OCI-LY1 (cell line): ENCODE measurements around the gene CPXM1.

Experiments
- H2AFZ ChIP-seq: fragments of 200-600 bp; sonication (generic), shearing (Covaris generic); 2 replicates; pipeline ENCODE4 v1.6.0; 2014; ENCODE audit warnings: antibody characterized with exemption, mild to moderate bottlenecking, low read length
- H3F3A ChIP-seq: fragments of 200-600 bp; sonication (generic), shearing (Covaris generic); 2 replicates; pipeline ENCODE4 v1.6.0; 2014; ENCODE audit warnings: mild to moderate bottlenecking, antibody characterized with exemption, low read length, moderate library complexity; ENCODE audit not compliant: insufficient read depth
- H3K27ac ChIP-seq: fragments of 200-600 bp; sonication (generic); 2 replicates; pipeline ENCODE4 v1.5.1; 2014; ENCODE audit warnings: low read length, mixed run types, mild to moderate bottlenecking, low read depth; ENCODE audit not compliant: poor library complexity, severe bottlenecking
- H3K27me3 ChIP-seq: fragments of 200-600 bp; sonication (generic); 2 replicates; pipeline ENCODE4 v1.6.0; 2014; ENCODE audit warnings: antibody characterized with exemption, mild to moderate bottlenecking, low read length, moderate library complexity; ENCODE audit not compliant: insufficient read depth
- H3K36me3 ChIP-seq: fragments of 200-600 bp; sonication (generic); 2 replicates; pipeline ENCODE4 v1.6.1; 2014; ENCODE audit warnings: mild to moderate bottlenecking, antibody characterized with exemption, low read length, moderate library complexity, mixed read lengths; ENCODE audit not compliant: insufficient read depth
- H3K4me1 ChIP-seq: fragments of 200-600 bp; sonication (generic); 2 replicates; pipeline ENCODE4 v1.5.1; 2014; ENCODE audit warnings: mild to moderate bottlenecking, low read length, moderate library complexity; ENCODE audit not compliant: insufficient read depth, severe bottlenecking
- H3K4me2 ChIP-seq: fragments of 200-600 bp; sonication (generic), shearing (Covaris generic); 2 replicates; pipeline ENCODE4 v1.6.1; 2014; ENCODE audit warnings: low read length
- H3K4me3 ChIP-seq: fragments of 200-600 bp; sonication (generic); 2 replicates; pipeline ENCODE4 v1.5.1; 2014; ENCODE audit warnings: low read length, low read depth, mild to moderate bottlenecking, mixed read lengths; ENCODE audit not compliant: poor library complexity, severe bottlenecking
- H3K79me2 ChIP-seq: fragments of 200-600 bp; shearing (Covaris generic); 2 replicates; pipeline ENCODE4 v1.6.1; 2016; ENCODE audit warnings: mixed run types, low read length, mixed read lengths; ENCODE audit not compliant: insufficient read depth
- H3K9ac ChIP-seq: fragments of 200-600 bp; sonication (generic), shearing (Covaris generic); 2 replicates; pipeline ENCODE4 v1.6.1; 2014; ENCODE audit warnings: mild to moderate bottlenecking, low read length, mixed read lengths
- H3K9me2 ChIP-seq: fragments of 200-600 bp; sonication (generic), shearing (Covaris generic); 2 replicates; pipeline ENCODE4 v1.6.1; 2014; ENCODE audit warnings: low read depth, mild to moderate bottlenecking, low read length, mixed read lengths
- H3K9me3 ChIP-seq: fragments of 200-600 bp; shearing (Covaris generic); 2 replicates; pipeline ENCODE4 v1.6.1; 2014; ENCODE audit warnings: low read length, mixed read lengths
- H4K20me1 ChIP-seq: fragments of 200-600 bp; sonication (generic), shearing (Covaris generic); 2 replicates; pipeline ENCODE4 v1.6.0; 2016; ENCODE audit warnings: mild to moderate bottlenecking, low read length; ENCODE audit not compliant: insufficient read depth
- EZH2 ChIP-seq: fragments of 200-600 bp; sonication (generic), shearing (Covaris generic); IDR thresholded peaks from 2 replicates; pipeline ENCODE4 v1.8.0; 2017; ENCODE audit warnings: borderline replicate concordance, mixed run types, mild to moderate bottlenecking, antibody characterized with exemption, low read length, moderate library complexity, mixed read lengths
- TF ChIP-seq, protein P1 (sequence below): fragments of 200-600 bp; sonication (generic), shearing (Covaris generic); IDR thresholded peaks from 2 replicates; pipeline ENCODE4 v1.5.1; 2017; ENCODE audit warnings: mild to moderate bottlenecking, antibody characterized with exemption, low read length, moderate library complexity, mixed read lengths

The CPXM1 gene

DNA sequence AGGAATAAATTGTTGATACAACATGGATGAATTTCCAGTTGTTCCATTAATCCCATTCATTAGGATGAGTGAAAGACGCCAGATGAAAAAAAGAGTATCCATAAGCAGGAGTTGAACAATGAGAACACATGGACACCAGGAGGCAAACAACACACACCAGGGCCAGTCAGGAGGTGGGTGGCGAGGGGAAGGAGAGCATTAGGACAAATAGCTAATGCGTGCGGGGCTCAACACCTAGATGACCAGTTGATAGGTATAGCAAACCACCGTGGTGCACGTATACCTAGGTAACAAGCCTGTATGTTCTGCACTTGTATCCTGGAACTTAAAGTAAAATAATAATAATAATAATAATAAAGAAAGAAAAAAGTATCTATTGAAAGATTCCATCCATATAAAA, 28.9 kb upstream of the CPXM1 start:
- H3K36me3 ChIP-seq: no peaks in the 10 kb centered on the region
- H3K4me1 ChIP-seq: no peaks in the 10 kb centered on the region
- no peak overlapping the region for H2AFZ ChIP-seq
- no peak overlapping the region for H3K4me3 ChIP-seq
- H3K79me2 ChIP-seq: no peaks in the 10 kb centered on the region
- H3K27ac ChIP-seq: no peak overlapping the region
- no peaks in the 10 kb centered on the region for H3F3A ChIP-seq
- H3K4me2 ChIP-seq: no peak overlapping the region
- no peaks in the 10 kb centered on the region for H3K9me2 ChIP-seq
- no peaks in the 10 kb centered on the region for H3K9me3 ChIP-seq
- TF ChIP-seq, protein P1, sequence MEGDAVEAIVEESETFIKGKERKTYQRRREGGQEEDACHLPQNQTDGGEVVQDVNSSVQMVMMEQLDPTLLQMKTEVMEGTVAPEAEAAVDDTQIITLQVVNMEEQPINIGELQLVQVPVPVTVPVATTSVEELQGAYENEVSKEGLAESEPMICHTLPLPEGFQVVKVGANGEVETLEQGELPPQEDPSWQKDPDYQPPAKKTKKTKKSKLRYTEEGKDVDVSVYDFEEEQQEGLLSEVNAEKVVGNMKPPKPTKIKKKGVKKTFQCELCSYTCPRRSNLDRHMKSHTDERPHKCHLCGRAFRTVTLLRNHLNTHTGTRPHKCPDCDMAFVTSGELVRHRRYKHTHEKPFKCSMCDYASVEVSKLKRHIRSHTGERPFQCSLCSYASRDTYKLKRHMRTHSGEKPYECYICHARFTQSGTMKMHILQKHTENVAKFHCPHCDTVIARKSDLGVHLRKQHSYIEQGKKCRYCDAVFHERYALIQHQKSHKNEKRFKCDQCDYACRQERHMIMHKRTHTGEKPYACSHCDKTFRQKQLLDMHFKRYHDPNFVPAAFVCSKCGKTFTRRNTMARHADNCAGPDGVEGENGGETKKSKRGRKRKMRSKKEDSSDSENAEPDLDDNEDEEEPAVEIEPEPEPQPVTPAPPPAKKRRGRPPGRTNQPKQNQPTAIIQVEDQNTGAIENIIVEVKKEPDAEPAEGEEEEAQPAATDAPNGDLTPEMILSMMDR: no peak
- TF ChIP-seq EZH2: no peak
- H3K9ac ChIP-seq: no peak overlapping the region
- no peaks in the 10 kb centered on the region for H4K20me1 ChIP-seq
- H3K27me3 ChIP-seq: no peaks in the 10 kb centered on the region; the same call in 1 of the 2 replicates

DNA sequence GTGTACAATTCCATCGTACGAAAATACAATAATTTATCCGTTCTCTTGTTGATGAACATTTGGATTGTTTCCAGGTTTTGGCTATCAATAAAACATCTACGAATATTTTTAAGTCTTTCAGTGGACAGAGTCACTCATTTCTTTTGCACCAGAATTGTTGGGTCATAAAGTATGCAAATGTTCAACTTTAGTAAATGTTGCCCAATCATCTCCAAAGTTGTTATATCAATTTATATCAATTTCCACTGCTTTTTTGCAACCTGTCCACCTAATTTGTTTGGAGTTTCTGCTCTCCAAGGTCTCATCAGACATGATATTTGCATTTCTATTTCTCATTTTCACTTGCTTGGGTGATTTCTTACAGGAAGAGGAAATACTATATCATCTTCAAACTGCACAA, 26.2 kb upstream of the CPXM1 start:
- H3K36me3 ChIP-seq: no peaks in the 10 kb centered on the region
- no peak overlapping the region for H3K4me2 ChIP-seq
- H3K9me2 ChIP-seq: no peaks in the 10 kb centered on the region
- no peaks in the 10 kb centered on the region for H4K20me1 ChIP-seq
- no peaks in the 10 kb centered on the region for H3K79me2 ChIP-seq
- H3K9ac ChIP-seq: no peak overlapping the region
- TF ChIP-seq, protein P1: no peak
- TF ChIP-seq EZH2: no peak
- no peaks in the 10 kb centered on the region for H3K9me3 ChIP-seq
- H3K4me1 ChIP-seq: no peaks in the 10 kb centered on the region
- no peak overlapping the region for H3K27ac ChIP-seq
- H3K4me3 ChIP-seq: no peak overlapping the region
- H2AFZ ChIP-seq: no peak overlapping the region
- no peaks in the 10 kb centered on the region; the same call in 1 of the 2 replicates for H3K27me3 ChIP-seq
- H3F3A ChIP-seq: no peaks in the 10 kb centered on the region

DNA sequence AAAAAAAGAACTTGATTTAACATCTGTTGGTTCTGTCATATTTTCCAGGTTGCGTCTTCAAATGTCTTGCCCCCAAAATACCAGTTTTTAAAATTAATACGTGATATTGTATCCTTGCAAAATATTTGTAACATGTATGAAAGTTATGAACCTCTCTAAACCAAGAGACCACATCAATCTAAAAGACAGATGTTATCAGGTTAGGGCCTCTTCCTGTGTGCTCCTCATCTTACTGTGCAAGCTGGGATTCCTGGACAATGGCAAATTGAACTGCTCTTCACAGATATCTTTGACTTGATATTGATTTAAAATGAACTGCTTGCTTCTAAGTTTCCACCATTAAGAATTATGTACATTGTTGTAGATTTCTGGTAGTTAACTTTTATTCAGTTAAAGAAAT, 25.3 kb upstream of the CPXM1 start:
- Histone ChIP-seq H3K27me3 (no peaks in the 10 kb centered on the region; the same call in 1 of the 2 replicates), H4K20me1 (no peaks in the 10 kb centered on the region), H3K79me2 (no peaks in the 10 kb centered on the region), H3K4me3 (no peak overlapping the region), H3F3A (no peaks in the 10 kb centered on the region), H3K36me3 (no peaks in the 10 kb centered on the region), H2AFZ (no peak overlapping the region), H3K27ac (no peak overlapping the region), H3K9me3 (no peaks in the 10 kb centered on the region), H3K9ac (no peak overlapping the region), H3K4me1 (no peaks in the 10 kb centered on the region), H3K4me2 (no peak overlapping the region), H3K9me2 (no peaks in the 10 kb centered on the region)
- TF ChIP-seq, protein P1: no peak
- TF ChIP-seq EZH2: no peak
